Natural killer cell (primary cell): ENCODE data around the gene MTFMT. TPM values are rescaled to one million over a fixed set of nuclear protein-coding genes. Genes with fewer than 3 reads are reported as not detected.

ENCODE experiments used
- ATAC-seq, 3 donors: fragments of 150-1000 bp in 2 of 3; fragments of 200-7000 bp in 1 of 3; cut with Tn5 transposase; 1 replicate in 1 of 3; 2 replicates in 2 of 3; pipeline ENCODE4 v1.10.0; 2021; ENCODE audit warnings: mild to moderate bottlenecking in 2 of 3, moderate library complexity in 2 of 3
- DNase-seq, 2 donors: peaks; one replicate each; pipeline versions ENCODE4 v3.0.0 to v3.0.0-alpha.2; 2013 to 2021; ENCODE audit warnings: mixed read lengths in 1 of 2
- H3K27ac ChIP-seq: one replicate; pipeline ENCODE4 v1.5.1; 2013; ENCODE audit warnings: mild to moderate bottlenecking, low read length
- H3K27me3 ChIP-seq: one replicate; pipeline ENCODE4 v1.6.1; 2013; ENCODE audit warnings: low read length; ENCODE audit not compliant: control insufficient read depth, insufficient read depth
- H3K36me3 ChIP-seq: one replicate; pipeline ENCODE4 v1.6.1; 2013; ENCODE audit warnings: low read length; ENCODE audit not compliant: control insufficient read depth, insufficient read depth
- H3K4me1 ChIP-seq: one replicate; pipeline ENCODE4 v1.6.1; 2013; ENCODE audit warnings: low read length; ENCODE audit not compliant: control insufficient read depth, insufficient read depth
- H3K4me3 ChIP-seq: one replicate; pipeline ENCODE4 v1.5.1; 2013; ENCODE audit warnings: low read length
- H3K9me3 ChIP-seq: one replicate; pipeline ENCODE4 v1.6.1; 2013; ENCODE audit warnings: low read length; ENCODE audit not compliant: control insufficient read depth, insufficient read depth
- H3K27ac Mint-ChIP-seq, 2 donors: one replicate each; pipeline ENCODE4 v1.8.0; 2022; ENCODE audit warnings: mild to moderate bottlenecking in 2 of 2, mixed read lengths in 2 of 2, moderate library complexity in 1 of 2
- H3K27me3 Mint-ChIP-seq, 2 donors: one replicate each; pipeline ENCODE4 v1.8.0; 2022; ENCODE audit warnings: low read depth in 2 of 2, mixed read lengths in 2 of 2
- H3K36me3 Mint-ChIP-seq: one replicate; pipeline ENCODE4 v1.8.0; 2022; ENCODE audit warnings: mixed read lengths
- H3K4me1 Mint-ChIP-seq, 2 donors: one replicate each; pipeline ENCODE4 v1.8.0; 2022; ENCODE audit warnings: mixed read lengths in 2 of 2
- H3K4me3 Mint-ChIP-seq: one replicate; pipeline ENCODE4 v1.8.0; 2022; ENCODE audit warnings: mild to moderate bottlenecking, moderate library complexity, mixed read lengths
- H3K9me3 Mint-ChIP-seq, 2 donors: one replicate each; pipeline ENCODE4 v1.8.0; 2022; ENCODE audit warnings: mixed read lengths in 2 of 2
- CTCF ChIP-seq: fragments of 200-600 bp; IDR thresholded peaks from one replicate; pipeline ENCODE4 v1.8.0; 2022; ENCODE audit warnings: antibody characterized with exemption
- WGBS: methylation state at CpG from one replicate; pipeline ENCODE4 v1.1.7; 2013; ENCODE audit warnings: missing lambda C conversion rate; ENCODE audit not compliant: insufficient coverage; 5-methylcytosine and 5-hydroxymethylcytosine counted together
- intact Hi-C: fragments of 100-400 bp; cut with micrococcal nuclease; formaldehyde crosslinking; loops from one replicate; pipeline ENCODE4 v1.14.2; 2022
- total RNA-seq, 4 donors: library from RNA; stranded (reverse); fragments of 120-200 nt in 1 of 4; gene quantifications; one replicate each; pipeline versions ENCODE4 v1.2.3 to v1.2.4, GENCODE V29; 2013 to 2022

The MTFMT gene
- total RNA-seq, 3 donors from 2014 or later (not counting 1 experiment from before 2014, with no cell fraction given) = 9.3 to 13.6 (median 12.2) TPM

GRCh38 chr15:65008983-65009382, 20.5 kb downstream of the MTFMT start:
- Mint-ChIP-seq H3K36me3 (peaks cover 14% of the 10 kb centered on the region), H3K27ac (no peak overlapping the region), H3K4me1 (no peaks in the 10 kb centered on the region), H3K9me3 (peaks cover 0 to 3% of the 10 kb centered on the region in 2 donors), H3K27me3 (no peaks in the 10 kb centered on the region), H3K4me3 (no peak overlapping the region)
- Histone ChIP-seq H3K9me3 (no peaks in the 10 kb centered on the region), H3K27ac (no peak overlapping the region), H3K4me3 (no peak overlapping the region), H3K4me1 (no peaks in the 10 kb centered on the region), H3K27me3 (no peaks in the 10 kb centered on the region), H3K36me3 (peaks cover 24% of the 10 kb centered on the region)
- TF ChIP-seq CTCF = no peak
- DNase-seq (no peak), ATAC-seq (no peak)
- intact Hi-C loops = no loop called here
- WGBS = 62% methylated on average over 2 of the region's 2 CpGs

GRCh38 chr15:65006876-65007275, 22.6 kb downstream of the MTFMT start:
- ATAC-seq = no peak
- H3K4me1 Mint-ChIP-seq = no peaks in the 10 kb centered on the region
- H3K36me3 Mint-ChIP-seq = no peaks in the 10 kb centered on the region

GRCh38 chr15:65004993-65005392, 24.4 kb downstream of the MTFMT start:
- Mint-ChIP-seq H3K27ac (no peak overlapping the region), H3K4me1 (no peaks in the 10 kb centered on the region), H3K4me3 (no peak overlapping the region), H3K36me3 (no peaks in the 10 kb centered on the region), H3K9me3 (no peaks in the 10 kb centered on the region), H3K27me3 (no peaks in the 10 kb centered on the region)
- TF ChIP-seq CTCF = no peak
- no peak for ATAC-seq
- H3K9me3 ChIP-seq = no peaks in the 10 kb centered on the region
- no peaks in the 10 kb centered on the region for H3K4me1 ChIP-seq
- WGBS = 88% methylated on average over 2 of the region's 3 CpGs
- no peaks in the 10 kb centered on the region for H3K27me3 ChIP-seq
- H3K27ac ChIP-seq = no peak overlapping the region
- H3K4me3 ChIP-seq = no peak overlapping the region
- intact Hi-C loops = no loop called here
- peaks cover 8% of the 10 kb centered on the region for H3K36me3 ChIP-seq
- DNase-seq = no peak

More at GRCh38 chr15:65006876-65007275, 22.6 kb downstream of the MTFMT start:
- Histone ChIP-seq H3K4me1 (no peaks in the 10 kb centered on the region), H3K27ac (no peak overlapping the region), H3K4me3 (no peak overlapping the region), H3K36me3 (peaks cover 12% of the 10 kb centered on the region), H3K27me3 (no peaks in the 10 kb centered on the region), H3K9me3 (no peaks in the 10 kb centered on the region)
- 94% methylated on average over 3 of the region's 3 CpGs for WGBS
- no peaks in the 10 kb centered on the region for H3K9me3 Mint-ChIP-seq
- no peaks in the 10 kb centered on the region for H3K27me3 Mint-ChIP-seq
- no peak overlapping the region for H3K4me3 Mint-ChIP-seq
- DNase-seq = no peak
- intact Hi-C loops = no loop called here
- no peak for TF ChIP-seq CTCF
- H3K27ac Mint-ChIP-seq = no peak overlapping the region

GRCh38 chr15:64997745-64998375, 31.6 kb downstream of the MTFMT start:
- WGBS = 89% methylated on average over 4 of the region's 4 CpGs
- H3K9me3 Mint-ChIP-seq = no peaks in the 10 kb centered on the region
- DNase-seq = no peak
- H3K9me3 ChIP-seq = no peaks in the 10 kb centered on the region
- H3K4me3 Mint-ChIP-seq = no peak overlapping the region
- no peaks in the 10 kb centered on the region for H3K4me1 ChIP-seq
- H3K4me3 ChIP-seq = no peak overlapping the region
- H3K27me3 Mint-ChIP-seq = no peaks in the 10 kb centered on the region
- no peak overlapping the region for H3K27ac Mint-ChIP-seq
- no peak for TF ChIP-seq CTCF
- intact Hi-C loops = no loop called here
- H3K27ac ChIP-seq = no peak overlapping the region
- H3K4me1 Mint-ChIP-seq = no peaks in the 10 kb centered on the region
- ATAC-seq = no peak
- H3K36me3 ChIP-seq = no peaks in the 10 kb centered on the region
- H3K27me3 ChIP-seq = no peaks in the 10 kb centered on the region
- H3K36me3 Mint-ChIP-seq = no peaks in the 10 kb centered on the region
